C4-2B (cell line): Measurements from ENCODE around the gene NEMF.

Experiments
- ZFX ChIP-seq: fragments of 450-650 bp; IDR thresholded peaks from 2 replicates; pipeline ENCODE4 v1.6.1; 2017
- TF ChIP-seq, protein P1 (sequence below): fragments of 450-650 bp; conservative IDR thresholded peaks from 2 replicates; pipeline ENCODE4 v1.5.1; 2017; ENCODE audit warnings: mild to moderate bottlenecking

DNA sequence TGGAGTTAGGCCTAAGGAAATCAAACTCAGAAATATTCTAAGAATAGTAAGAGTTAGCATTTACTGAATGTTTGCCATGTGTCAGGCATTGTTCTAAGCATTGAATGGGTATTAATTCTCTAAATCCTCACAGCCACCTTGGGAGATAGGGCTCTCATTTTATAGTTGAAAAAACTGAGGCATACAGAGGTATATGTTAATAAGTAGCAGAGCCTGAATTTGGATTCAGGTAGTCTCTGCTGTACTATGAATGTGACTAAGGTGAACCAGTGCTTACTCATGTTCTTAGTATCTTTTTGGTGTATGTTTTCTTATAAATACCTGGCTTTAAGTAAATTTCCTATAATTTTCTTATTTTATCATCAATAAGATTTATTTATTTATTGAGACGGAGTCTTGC lies 48.4 kb upstream of the NEMF start:
- TF ChIP-seq, protein P1, sequence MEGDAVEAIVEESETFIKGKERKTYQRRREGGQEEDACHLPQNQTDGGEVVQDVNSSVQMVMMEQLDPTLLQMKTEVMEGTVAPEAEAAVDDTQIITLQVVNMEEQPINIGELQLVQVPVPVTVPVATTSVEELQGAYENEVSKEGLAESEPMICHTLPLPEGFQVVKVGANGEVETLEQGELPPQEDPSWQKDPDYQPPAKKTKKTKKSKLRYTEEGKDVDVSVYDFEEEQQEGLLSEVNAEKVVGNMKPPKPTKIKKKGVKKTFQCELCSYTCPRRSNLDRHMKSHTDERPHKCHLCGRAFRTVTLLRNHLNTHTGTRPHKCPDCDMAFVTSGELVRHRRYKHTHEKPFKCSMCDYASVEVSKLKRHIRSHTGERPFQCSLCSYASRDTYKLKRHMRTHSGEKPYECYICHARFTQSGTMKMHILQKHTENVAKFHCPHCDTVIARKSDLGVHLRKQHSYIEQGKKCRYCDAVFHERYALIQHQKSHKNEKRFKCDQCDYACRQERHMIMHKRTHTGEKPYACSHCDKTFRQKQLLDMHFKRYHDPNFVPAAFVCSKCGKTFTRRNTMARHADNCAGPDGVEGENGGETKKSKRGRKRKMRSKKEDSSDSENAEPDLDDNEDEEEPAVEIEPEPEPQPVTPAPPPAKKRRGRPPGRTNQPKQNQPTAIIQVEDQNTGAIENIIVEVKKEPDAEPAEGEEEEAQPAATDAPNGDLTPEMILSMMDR, result no peak
- no peak for TF ChIP-seq ZFX
